Thoracic aorta (tissue), 2 donors: Measurements from ENCODE around the gene PRUNE2. TPM values are rescaled to one million over a fixed set of nuclear protein-coding genes. Genes with fewer than 3 reads are reported as not detected.
A peak's percentile ranks its signal among the peaks of the same experiment; 100 is the strongest.

Source experiments
- ATAC-seq: fragments of 150-250 bp; one replicate; pipeline ENCODE4 v1.8.0; 2017; ENCODE audit warnings: low read depth; ENCODE audit not compliant: insufficient number of reproducible peaks, low FRiP score
- DNase-seq: peaks from one replicate; pipeline ENCODE4 v3.0.0-alpha.2; 2020; ENCODE audit warnings: low spot score
- H3K27ac ChIP-seq, 2 donors: fragments of 200-600 bp; sonication (generic); 1 replicate in 1 of 2; 2 replicates in 1 of 2; pipeline ENCODE4 v1.5.1; 2016; ENCODE audit warnings: mild to moderate bottlenecking in 2 of 2, moderate library complexity in 2 of 2
- H3K27me3 ChIP-seq: fragments of 200-600 bp; sonication (generic); replicated peaks from 2 replicates; pipeline ENCODE4 v1.6.0; 2016; ENCODE audit warnings: mild to moderate bottlenecking; ENCODE audit not compliant: insufficient read depth
- H3K36me3 ChIP-seq: fragments of 200-600 bp; sonication (generic); one replicate; pipeline ENCODE4 v1.5.1; 2016
- H3K4me1 ChIP-seq, 2 donors: fragments of 200-600 bp; sonication (generic); 1 replicate in 1 of 2; 2 replicates in 1 of 2; pipeline versions ENCODE4 v1.5.1 to v1.6.0; 2016; ENCODE audit warnings: low read depth in 2 of 2, mild to moderate bottlenecking in 1 of 2; ENCODE audit not compliant: control insufficient read depth in 1 of 2
- H3K4me3 ChIP-seq: fragments of 200-600 bp; sonication (generic); 2 replicates; pipeline ENCODE4 v1.5.1; 2016; ENCODE audit warnings: mild to moderate bottlenecking
- H3K9me3 ChIP-seq: fragments of 200-600 bp; sonication (generic); 2 replicates; pipeline ENCODE4 v1.5.1; 2016
- CTCF ChIP-seq: fragments of 200-600 bp; sonication (generic); IDR thresholded peaks from one replicate; pipeline ENCODE4 v1.5.1; 2019; ENCODE audit warnings: antibody characterized with exemption
- total RNA-seq, 2 donors: library from RNA; depleted of rRNA; stranded (reverse); fragments of >200 nt; gene quantifications; one replicate each; pipeline versions ENCODE4 v1.1.0 to v1.2.3, GENCODE V29; 2016

PRUNE2 gene
- total RNA-seq, 2 donors from 2014 or later = 360 to 420 TPM

GRCh38 chr9:76784881-76785280, 121.0 kb downstream of the PRUNE2 start:
- ATAC-seq (no peak), DNase-seq (no peak)
- Histone ChIP-seq H3K36me3 (peaks cover 9% of the 10 kb centered on the region), H3K4me3 (no peak overlapping the region), H3K27me3 (no peaks in the 10 kb centered on the region), H3K9me3 (no peaks in the 10 kb centered on the region), H3K27ac (no peak overlapping the region), H3K4me1 (peaks cover 3 to 7% of the 10 kb centered on the region in 2 donors)
- TF ChIP-seq CTCF = no peak

GRCh38 chr9:76772686-76773445, 133.0 kb downstream of the PRUNE2 start:
- H3K4me1 ChIP-seq = peaks cover 20 to 44% of the 10 kb centered on the region in 2 donors
- H3K27ac ChIP-seq = no peak overlapping the region
- no peaks in the 10 kb centered on the region for H3K9me3 ChIP-seq
- TF ChIP-seq CTCF = no peak
- no peak for ATAC-seq
- H3K36me3 ChIP-seq = no peaks in the 10 kb centered on the region
- DNase-seq = no peak
- no peaks in the 10 kb centered on the region for H3K27me3 ChIP-seq
- H3K4me3 ChIP-seq = no peak overlapping the region

GRCh38 chr9:76766126-76766525, 139.8 kb downstream of the PRUNE2 start:
- no peak overlapping the region for H3K4me3 ChIP-seq
- DNase-seq = no peak
- no peaks in the 10 kb centered on the region for H3K27me3 ChIP-seq
- no peak for TF ChIP-seq CTCF
- H3K27ac ChIP-seq = no peak overlapping the region
- no peak for ATAC-seq
- H3K9me3 ChIP-seq = no peaks in the 10 kb centered on the region
- H3K4me1 ChIP-seq = peaks cover 11 to 25% of the 10 kb centered on the region in 2 donors
- H3K36me3 ChIP-seq = peaks cover 3% of the 10 kb centered on the region

GRCh38 chr9:76764138-76764537, 141.8 kb downstream of the PRUNE2 start, which contains the start of gene PCA3:
Gene PCA3 (plus strand): TSS chr9:76764438.
- H3K36me3 ChIP-seq = peaks cover 3% of the 10 kb centered on the region
- H3K27ac ChIP-seq = no peak within 1 kb of the TSS
- no peaks in the 10 kb centered on the region for H3K27me3 ChIP-seq
- H3K4me1 ChIP-seq = peaks cover 0 to 14% of the 10 kb centered on the region in 2 donors
- no peak within 1 kb of the TSS for H3K4me3 ChIP-seq
- no peak for ATAC-seq
- TF ChIP-seq CTCF = no peak
- no peak for DNase-seq
- H3K9me3 ChIP-seq = no peaks in the 10 kb centered on the region

- ATAC-seq (no peak), DNase-seq (no peak)
- no peak overlapping the region for H3K4me3 ChIP-seq
- H3K4me1 ChIP-seq = peaks cover 0 to 14% of the 10 kb centered on the region in 2 donors
- no peak overlapping the region for H3K27ac ChIP-seq
- no peaks in the 10 kb centered on the region for H3K9me3 ChIP-seq
- H3K27me3 ChIP-seq = no peaks in the 10 kb centered on the region
- H3K36me3 ChIP-seq = peaks cover 3% of the 10 kb centered on the region
- peak; percentile 33 for TF ChIP-seq CTCF
Measured at GRCh38 chr9:76761448-76761847, 144.5 kb downstream of the PRUNE2 start.
